Mesenchymal stem cell (in vitro differentiated cells and primary cell): ENCODE data around the gene ASF1A.

Source experiments
- DNase-seq: peaks from one replicate; pipeline ENCODE4 v3.0.0-alpha.2; 2013
- H2AFZ ChIP-seq: one replicate; pipeline ENCODE4 v1.6.1; 2013; ENCODE audit warnings: low read depth, mild to moderate bottlenecking, control low read depth, inconsistent platforms, low read length, moderate library complexity
- H2AK5ac ChIP-seq: 2 replicates; pipeline ENCODE4 v1.6.1; 2013; ENCODE audit warnings: low read length, moderate library complexity, mild to moderate bottlenecking, inconsistent platforms; ENCODE audit not compliant: severe bottlenecking
- H2BK120ac ChIP-seq: one replicate; pipeline ENCODE4 v1.6.1; 2013; ENCODE audit warnings: low read depth, mild to moderate bottlenecking, inconsistent platforms, low read length, moderate library complexity
- H2BK12ac ChIP-seq, 2 experiments: one replicate each; pipeline ENCODE4 v1.6.1; 2013; ENCODE audit warnings: inconsistent platforms in 2 of 2, low read length in 2 of 2, mild to moderate bottlenecking in 2 of 2, moderate library complexity in 2 of 2, control low read depth in 1 of 2
- H2BK15ac ChIP-seq: one replicate; pipeline ENCODE4 v1.6.1; 2013; ENCODE audit warnings: mild to moderate bottlenecking, low read depth, inconsistent platforms; ENCODE audit not compliant: poor library complexity, severe bottlenecking
- H2BK5ac ChIP-seq: 2 replicates; pipeline ENCODE4 v1.6.1; 2013; ENCODE audit warnings: low read depth, mild to moderate bottlenecking, low read length, control low read depth, inconsistent platforms; ENCODE audit not compliant: poor library complexity, severe bottlenecking
- H3K14ac ChIP-seq, 2 experiments: one replicate each; pipeline ENCODE4 v1.6.1; 2013; ENCODE audit warnings: inconsistent platforms in 2 of 2, low read length in 2 of 2, control low read depth in 1 of 2, mild to moderate bottlenecking in 1 of 2, moderate library complexity in 1 of 2
- H3K18ac ChIP-seq, 2 experiments: one replicate each; pipeline ENCODE4 v1.6.1; 2013; ENCODE audit warnings: inconsistent platforms in 2 of 2, low read length in 2 of 2, control low read depth in 1 of 2, low read depth in 1 of 2, mild to moderate bottlenecking in 1 of 2
- H3K23ac ChIP-seq, 2 experiments: one replicate each; pipeline ENCODE4 v1.6.1; 2013; ENCODE audit warnings: inconsistent platforms in 2 of 2, low read length in 2 of 2, mild to moderate bottlenecking in 2 of 2, moderate library complexity in 2 of 2, control low read depth in 1 of 2
- H3K27ac ChIP-seq: 2 replicates; pipeline ENCODE4 v1.5.1; 2013; ENCODE audit warnings: mild to moderate bottlenecking, moderate library complexity, low read length, control low read depth, inconsistent platforms; ENCODE audit not compliant: poor library complexity, severe bottlenecking
- H3K27me3 ChIP-seq, 2 experiments: 2 replicates each; pipeline versions ENCODE4 v1.6.1 to v1.7.0; 2013; ENCODE audit warnings: low read length in 2 of 2, mild to moderate bottlenecking in 2 of 2, moderate library complexity in 2 of 2, control low read depth in 1 of 2, inconsistent platforms in 1 of 2; ENCODE audit not compliant: control insufficient read depth in 1 of 2, insufficient read depth in 1 of 2
- H3K36me3 ChIP-seq, 2 experiments: 2 replicates each; pipeline versions ENCODE4 v1.6.1 to v1.7.0; 2013; ENCODE audit warnings: low read length in 2 of 2, control low read depth in 1 of 2, inconsistent platforms in 1 of 2, low read depth in 1 of 2, mild to moderate bottlenecking in 1 of 2; ENCODE audit not compliant: insufficient read depth in 2 of 2, control insufficient read depth in 1 of 2
- H3K4ac ChIP-seq, 2 experiments: one replicate each; pipeline ENCODE4 v1.6.1; 2013; ENCODE audit warnings: inconsistent platforms in 2 of 2, low read length in 2 of 2, mild to moderate bottlenecking in 2 of 2, moderate library complexity in 2 of 2, control low read depth in 1 of 2, low read depth in 1 of 2
- H3K4me1 ChIP-seq: 2 replicates; pipeline ENCODE4 v1.6.1; 2013; ENCODE audit warnings: low read depth, low read length, control low read depth; ENCODE audit not compliant: control insufficient read depth, insufficient read depth
- H3K4me2 ChIP-seq: 2 replicates; pipeline ENCODE4 v1.6.1; 2013; ENCODE audit warnings: low read length, mild to moderate bottlenecking, inconsistent platforms; ENCODE audit not compliant: poor library complexity, severe bottlenecking
- H3K4me3 ChIP-seq, 2 experiments: 2 replicates each; pipeline versions ENCODE4 v1.5.1 to v1.7.0; 2013; ENCODE audit warnings: low read length in 2 of 2, mild to moderate bottlenecking in 2 of 2, control low read depth in 1 of 2, low read depth in 1 of 2; ENCODE audit not compliant: insufficient read depth in 1 of 2
- H3K79me1 ChIP-seq: replicated peaks from 2 replicates; pipeline ENCODE4 v1.6.1; 2013; ENCODE audit warnings: mild to moderate bottlenecking, control low read depth, low read length, inconsistent platforms; ENCODE audit not compliant: poor library complexity, severe bottlenecking
- H3K9ac ChIP-seq: 2 replicates; pipeline ENCODE4 v1.7.0; 2013; ENCODE audit warnings: mild to moderate bottlenecking, low read length, moderate library complexity
- H3K9me3 ChIP-seq: 2 replicates; pipeline ENCODE4 v1.7.0; 2013; ENCODE audit warnings: mild to moderate bottlenecking, low read length; ENCODE audit not compliant: control insufficient read depth
- H4K8ac ChIP-seq: one replicate; pipeline ENCODE4 v1.6.1; 2013; ENCODE audit warnings: inconsistent platforms, mild to moderate bottlenecking, low read length, moderate library complexity
- H4K91ac ChIP-seq: one replicate; pipeline ENCODE4 v1.6.1; 2013; ENCODE audit warnings: mild to moderate bottlenecking, low read length, inconsistent platforms
- WGBS: methylation state at CpG from one replicate; pipeline ENCODE4 v1.1.7; 2013; ENCODE audit warnings: mixed read lengths; 5-methylcytosine and 5-hydroxymethylcytosine counted together

Gene ASF1A

DNA sequence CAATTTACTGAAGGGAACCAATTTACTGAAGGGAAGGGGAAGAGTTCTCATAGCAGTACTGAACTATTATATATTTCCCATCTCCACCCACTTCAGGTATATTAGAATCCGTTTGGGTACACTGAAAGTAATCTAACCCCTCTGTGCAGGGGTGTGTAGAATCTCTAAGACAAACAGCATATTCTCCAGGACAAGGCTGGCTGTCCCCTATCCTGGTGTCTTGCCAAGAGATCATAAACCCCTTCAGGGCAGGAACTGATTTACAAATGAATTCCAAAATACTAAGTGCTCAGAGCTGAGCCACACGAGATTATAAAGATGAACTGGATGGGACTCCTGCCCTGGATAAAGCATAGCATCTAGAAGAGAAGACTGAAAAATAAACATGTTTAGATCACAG lies 9.2 kb downstream of the ASF1A start:
- Histone ChIP-seq H3K27me3 (no peaks in the 10 kb centered on the region), H3K79me1 (peaks cover 11% of the 10 kb centered on the region), H2AK5ac (peak overlapping the region; percentile 95), H3K9me3 (no peaks in the 10 kb centered on the region), H4K91ac (no peak overlapping the region), H3K18ac (no peak overlapping the region), H3K23ac (no peak overlapping the region), H2BK5ac (no peak overlapping the region), H2BK12ac (no peak overlapping the region), H2BK120ac (no peak overlapping the region), H3K9ac (peak overlapping the region; percentile 46), H3K4me3 (no peak overlapping the region), H4K8ac (no peak overlapping the region), H2AFZ (no peak overlapping the region), H3K4ac (no peak overlapping the region), H3K4me2 (no peak overlapping the region), H3K4me1 (peaks cover 2% of the 10 kb centered on the region), H3K36me3 (peaks cover 6 to 67% of the 10 kb centered on the region in 2 experiments), H3K27ac (no peak overlapping the region), H3K14ac (no peak overlapping the region), H2BK15ac (no peak overlapping the region)
- DNase-seq = no peak
- WGBS = 100% methylated on average over 1 of the region's 2 CpGs

DNA sequence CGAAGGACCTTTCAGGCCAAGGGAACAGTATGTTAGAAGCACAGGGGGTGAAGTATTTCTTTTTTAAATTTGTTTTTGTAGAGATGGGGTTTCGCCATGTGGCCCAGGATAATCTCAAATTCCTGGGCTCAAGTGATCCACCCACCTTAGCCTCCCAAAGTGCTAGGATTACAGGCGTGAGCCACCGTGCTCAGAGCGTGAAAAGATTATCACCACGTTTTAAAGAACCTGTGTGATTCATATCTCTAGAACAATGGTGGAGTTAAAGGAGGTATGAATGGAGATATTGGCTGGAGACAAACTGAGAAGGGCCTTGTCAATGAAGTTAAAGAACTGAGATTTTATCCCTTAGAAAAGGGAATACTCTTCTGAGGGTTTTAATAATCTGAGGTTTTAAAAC lies 9.7 kb downstream of the ASF1A start:
- H3K9me3 ChIP-seq = no peaks in the 10 kb centered on the region
- no peak overlapping the region for H3K4me3 ChIP-seq
- no peak overlapping the region for H2BK5ac ChIP-seq
- H4K8ac ChIP-seq = no peak overlapping the region
- no peak overlapping the region for H2AFZ ChIP-seq
- no peak overlapping the region for H3K23ac ChIP-seq
- no peak overlapping the region for H2BK12ac ChIP-seq
- peaks cover 11% of the 10 kb centered on the region for H3K79me1 ChIP-seq
- H3K14ac ChIP-seq = no peak overlapping the region
- H2BK120ac ChIP-seq = no peak overlapping the region
- no peak overlapping the region for H2BK15ac ChIP-seq
- peaks cover 2% of the 10 kb centered on the region for H3K4me1 ChIP-seq
- 97% methylated on average over 6 of the region's 6 CpGs for WGBS
- H2AK5ac ChIP-seq = no peak overlapping the region
- H4K91ac ChIP-seq = no peak overlapping the region
- no peaks in the 10 kb centered on the region for H3K27me3 ChIP-seq
- H3K9ac ChIP-seq = no peak overlapping the region
- H3K4ac ChIP-seq = no peak overlapping the region
- H3K4me2 ChIP-seq = no peak overlapping the region
- H3K36me3 ChIP-seq = peaks cover 6 to 72% of the 10 kb centered on the region in 2 experiments
- no peak overlapping the region for H3K18ac ChIP-seq
- no peak overlapping the region for H3K27ac ChIP-seq
- DNase-seq = no peak

DNA sequence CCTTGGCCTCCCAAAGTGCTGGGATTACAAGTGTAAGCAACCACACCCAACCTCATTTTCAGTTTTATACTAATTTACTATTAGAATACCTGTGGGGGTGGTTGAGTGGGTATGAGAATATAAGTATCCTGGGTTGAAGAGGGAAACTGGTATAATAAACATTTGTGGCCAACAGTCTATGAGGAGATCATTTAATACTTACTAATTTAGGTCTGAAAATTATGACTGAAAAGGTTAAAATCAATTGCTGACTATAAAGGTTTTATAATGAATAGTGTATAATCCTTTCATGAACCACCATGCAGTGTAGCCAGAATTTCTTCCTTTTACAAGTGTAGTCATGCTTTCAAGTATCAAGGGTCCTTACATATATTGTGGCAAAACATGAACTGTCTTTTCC lies 11.1 kb downstream of the ASF1A start:
- Histone ChIP-seq H3K4me3 (no peak overlapping the region), H3K4me2 (no peak overlapping the region), H2BK15ac (no peak overlapping the region), H3K36me3 (peaks cover 6 to 73% of the 10 kb centered on the region in 2 experiments), H2BK5ac (no peak overlapping the region), H3K9me3 (no peaks in the 10 kb centered on the region), H3K4ac (no peak overlapping the region), H4K8ac (no peak overlapping the region), H3K79me1 (peaks cover 11% of the 10 kb centered on the region), H3K18ac (no peak overlapping the region), H3K9ac (no peak overlapping the region), H3K14ac (no peak overlapping the region), H2BK120ac (no peak overlapping the region), H2AK5ac (no peak overlapping the region), H2BK12ac (no peak overlapping the region), H3K27ac (no peak overlapping the region), H2AFZ (no peak overlapping the region), H3K4me1 (peaks cover 2% of the 10 kb centered on the region), H3K27me3 (no peaks in the 10 kb centered on the region), H4K91ac (no peak overlapping the region), H3K23ac (no peak overlapping the region)
- no peak for DNase-seq

DNA sequence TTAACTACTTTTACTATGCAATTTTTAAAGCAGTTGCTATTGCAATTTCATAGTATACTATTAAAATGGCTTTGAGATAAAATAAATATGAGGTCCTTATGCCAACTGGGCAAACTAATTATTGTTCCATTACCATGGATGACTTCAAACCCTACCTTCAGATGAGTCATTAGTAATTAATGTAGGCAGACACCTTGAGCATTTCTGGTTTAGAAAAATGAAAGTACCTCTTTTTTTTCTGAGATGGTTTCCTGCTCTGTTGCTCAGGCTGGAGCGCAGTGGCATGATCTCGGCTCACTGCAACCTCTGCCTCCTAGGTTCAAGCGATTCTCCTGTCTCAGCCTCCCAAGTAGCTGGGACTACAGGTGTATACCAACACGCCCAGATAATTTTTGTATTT lies 11.9 kb downstream of the ASF1A start:
- H4K91ac ChIP-seq = no peak overlapping the region
- H2BK5ac ChIP-seq = no peak overlapping the region
- no peak overlapping the region for H3K4me2 ChIP-seq
- H3K9ac ChIP-seq = no peak overlapping the region
- H3K79me1 ChIP-seq = peaks cover 9% of the 10 kb centered on the region
- peaks cover 6 to 75% of the 10 kb centered on the region in 2 experiments for H3K36me3 ChIP-seq
- H2BK15ac ChIP-seq = no peak overlapping the region
- H3K18ac ChIP-seq = no peak overlapping the region
- H3K4me1 ChIP-seq = peaks cover 2% of the 10 kb centered on the region
- no peak overlapping the region for H3K4ac ChIP-seq
- DNase-seq = no peak
- no peak overlapping the region for H4K8ac ChIP-seq
- no peak overlapping the region for H3K4me3 ChIP-seq
- no peak overlapping the region for H3K27ac ChIP-seq
- no peaks in the 10 kb centered on the region for H3K27me3 ChIP-seq
- no peak overlapping the region for H3K23ac ChIP-seq
- no peak overlapping the region for H2AFZ ChIP-seq
- H2AK5ac ChIP-seq = no peak overlapping the region
- H2BK120ac ChIP-seq = no peak overlapping the region
- H2BK12ac ChIP-seq = no peak overlapping the region
- H3K14ac ChIP-seq = no peak overlapping the region
- H3K9me3 ChIP-seq = no peaks in the 10 kb centered on the region
- WGBS = 100% methylated on average over 3 of the region's 4 CpGs
